ENCODE measurements around the gene NFE2L1.

DNA sequence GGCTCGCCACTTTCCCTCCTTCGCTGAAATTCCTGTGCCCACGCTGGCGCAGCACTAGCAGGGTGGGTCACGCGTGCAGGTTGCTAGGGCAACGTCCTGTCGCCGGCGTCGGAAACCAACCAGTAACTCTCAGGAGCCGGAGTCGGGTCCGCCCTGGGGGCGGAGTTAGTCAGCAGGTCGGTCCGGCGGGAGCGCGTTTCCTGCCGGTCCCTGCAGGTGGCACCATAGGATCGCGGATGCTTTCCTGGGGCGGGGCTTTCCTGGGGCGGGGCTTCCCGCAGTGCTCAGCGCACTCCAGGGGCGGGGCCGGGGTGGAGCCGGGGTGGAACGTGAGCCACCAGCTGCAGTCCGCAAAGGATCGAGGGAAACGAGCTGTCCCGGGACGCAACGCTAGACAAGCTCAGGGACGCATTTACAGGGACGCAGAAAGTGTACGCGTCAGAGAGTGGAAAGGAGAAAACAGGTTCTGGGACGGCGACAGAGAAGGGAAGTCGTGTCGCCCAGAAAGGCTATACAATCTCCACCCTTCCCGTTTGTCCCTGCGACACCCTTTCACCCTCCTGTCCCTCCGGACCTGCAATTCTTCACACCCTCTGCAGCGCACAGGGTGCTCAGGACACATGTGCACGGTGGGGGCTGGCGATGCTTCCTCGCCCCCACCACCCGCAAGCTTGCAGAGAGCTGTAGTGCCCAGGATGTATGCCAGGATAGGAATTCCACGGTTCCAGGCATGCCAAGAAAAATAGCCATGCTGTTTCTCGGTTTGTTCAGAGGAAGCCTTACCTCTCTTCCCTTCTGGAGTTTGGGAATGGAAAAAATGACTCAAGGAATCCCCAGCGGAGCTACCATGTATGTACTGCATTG is 22.9 kb upstream of the NFE2L1 start:
- TF ChIP-seq, protein P1, sequence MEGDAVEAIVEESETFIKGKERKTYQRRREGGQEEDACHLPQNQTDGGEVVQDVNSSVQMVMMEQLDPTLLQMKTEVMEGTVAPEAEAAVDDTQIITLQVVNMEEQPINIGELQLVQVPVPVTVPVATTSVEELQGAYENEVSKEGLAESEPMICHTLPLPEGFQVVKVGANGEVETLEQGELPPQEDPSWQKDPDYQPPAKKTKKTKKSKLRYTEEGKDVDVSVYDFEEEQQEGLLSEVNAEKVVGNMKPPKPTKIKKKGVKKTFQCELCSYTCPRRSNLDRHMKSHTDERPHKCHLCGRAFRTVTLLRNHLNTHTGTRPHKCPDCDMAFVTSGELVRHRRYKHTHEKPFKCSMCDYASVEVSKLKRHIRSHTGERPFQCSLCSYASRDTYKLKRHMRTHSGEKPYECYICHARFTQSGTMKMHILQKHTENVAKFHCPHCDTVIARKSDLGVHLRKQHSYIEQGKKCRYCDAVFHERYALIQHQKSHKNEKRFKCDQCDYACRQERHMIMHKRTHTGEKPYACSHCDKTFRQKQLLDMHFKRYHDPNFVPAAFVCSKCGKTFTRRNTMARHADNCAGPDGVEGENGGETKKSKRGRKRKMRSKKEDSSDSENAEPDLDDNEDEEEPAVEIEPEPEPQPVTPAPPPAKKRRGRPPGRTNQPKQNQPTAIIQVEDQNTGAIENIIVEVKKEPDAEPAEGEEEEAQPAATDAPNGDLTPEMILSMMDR (IDR thresholded peaks at IDR 0.05) = peak; percentile 93 to 94 (median 94)
- TF ChIP-seq POLR2A (IDR thresholded peaks at IDR 0.05; ENCODE audit: low read depth) (no peak), EP300 (IDR thresholded peaks at IDR 0.05) (no peak)
